ENCODE results near the gene BCL2A1. TPM values are rescaled to one million over a fixed set of nuclear protein-coding genes. Genes with fewer than 3 reads are reported as not detected.

The BCL2A1 gene
- total and polyA plus RNA-seq, 4 donors = 0.50 to 2.9 (median 1.2) TPM

DNA sequence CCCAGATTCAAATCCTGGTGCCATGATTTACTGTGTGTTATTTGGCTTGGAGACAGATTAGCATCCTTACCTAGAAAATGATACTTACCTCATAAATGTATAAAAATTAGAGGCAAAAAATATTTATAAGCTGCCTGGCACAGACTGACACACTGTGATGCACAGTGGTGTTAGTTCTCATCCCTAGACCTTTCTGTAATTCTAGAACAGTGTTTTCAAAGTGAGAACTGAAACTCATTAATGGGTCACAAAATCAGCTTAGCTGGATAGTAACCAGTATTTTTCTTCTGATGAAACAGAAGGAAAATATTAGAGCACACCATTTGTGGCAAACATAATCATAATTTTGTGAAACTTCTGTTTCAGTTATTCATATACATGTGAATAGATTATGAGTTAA is 56.3 kb downstream of the BCL2A1 start:
- no peaks in the 10 kb centered on the region for H3K27me3 ChIP-seq (ENCODE audit: control insufficient read depth in 4 of 4, insufficient read depth in 4 of 4, low read length in 3 of 4)
- no peaks in the 10 kb centered on the region for H3K4me1 ChIP-seq (ENCODE audit: control insufficient read depth in 4 of 4, insufficient read depth in 4 of 4, low read length in 3 of 4)
- no peak for TF ChIP-seq RXRA (IDR thresholded peaks at IDR 0.05)
- TF ChIP-seq, protein P1, sequence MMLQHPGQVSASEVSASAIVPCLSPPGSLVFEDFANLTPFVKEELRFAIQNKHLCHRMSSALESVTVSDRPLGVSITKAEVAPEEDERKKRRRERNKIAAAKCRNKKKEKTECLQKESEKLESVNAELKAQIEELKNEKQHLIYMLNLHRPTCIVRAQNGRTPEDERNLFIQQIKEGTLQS (IDR thresholded peaks at IDR 0.05) = no peak
- TF ChIP-seq FOXA1 (IDR thresholded peaks at IDR 0.05) = no peak
- TF ChIP-seq, protein P2, sequence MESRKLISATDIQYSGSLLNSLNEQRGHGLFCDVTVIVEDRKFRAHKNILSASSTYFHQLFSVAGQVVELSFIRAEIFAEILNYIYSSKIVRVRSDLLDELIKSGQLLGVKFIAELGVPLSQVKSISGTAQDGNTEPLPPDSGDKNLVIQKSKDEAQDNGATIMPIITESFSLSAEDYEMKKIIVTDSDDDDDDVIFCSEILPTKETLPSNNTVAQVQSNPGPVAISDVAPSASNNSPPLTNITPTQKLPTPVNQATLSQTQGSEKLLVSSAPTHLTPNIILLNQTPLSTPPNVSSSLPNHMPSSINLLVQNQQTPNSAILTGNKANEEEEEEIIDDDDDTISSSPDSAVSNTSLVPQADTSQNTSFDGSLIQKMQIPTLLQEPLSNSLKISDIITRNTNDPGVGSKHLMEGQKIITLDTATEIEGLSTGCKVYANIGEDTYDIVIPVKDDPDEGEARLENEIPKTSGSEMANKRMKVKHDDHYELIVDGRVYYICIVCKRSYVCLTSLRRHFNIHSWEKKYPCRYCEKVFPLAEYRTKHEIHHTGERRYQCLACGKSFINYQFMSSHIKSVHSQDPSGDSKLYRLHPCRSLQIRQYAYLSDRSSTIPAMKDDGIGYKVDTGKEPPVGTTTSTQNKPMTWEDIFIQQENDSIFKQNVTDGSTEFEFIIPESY (IDR thresholded peaks at IDR 0.05) = no peak
- TF ChIP-seq EGR1 (IDR thresholded peaks at IDR 0.05; ENCODE audit: low read depth in 2 of 2) = no peak
- TF ChIP-seq TAF1 (conservative IDR thresholded peaks at IDR 0.05) = no peak
- TF ChIP-seq FOXA2 (IDR thresholded peaks at IDR 0.05) = no peak
- no peak for TF ChIP-seq SP1 (IDR thresholded peaks at IDR 0.05)
- TF ChIP-seq YY1 (IDR thresholded peaks at IDR 0.05) = no peak
- no peak for TF ChIP-seq NR2F2 (IDR thresholded peaks at IDR 0.05)
- TF ChIP-seq, protein P3, sequence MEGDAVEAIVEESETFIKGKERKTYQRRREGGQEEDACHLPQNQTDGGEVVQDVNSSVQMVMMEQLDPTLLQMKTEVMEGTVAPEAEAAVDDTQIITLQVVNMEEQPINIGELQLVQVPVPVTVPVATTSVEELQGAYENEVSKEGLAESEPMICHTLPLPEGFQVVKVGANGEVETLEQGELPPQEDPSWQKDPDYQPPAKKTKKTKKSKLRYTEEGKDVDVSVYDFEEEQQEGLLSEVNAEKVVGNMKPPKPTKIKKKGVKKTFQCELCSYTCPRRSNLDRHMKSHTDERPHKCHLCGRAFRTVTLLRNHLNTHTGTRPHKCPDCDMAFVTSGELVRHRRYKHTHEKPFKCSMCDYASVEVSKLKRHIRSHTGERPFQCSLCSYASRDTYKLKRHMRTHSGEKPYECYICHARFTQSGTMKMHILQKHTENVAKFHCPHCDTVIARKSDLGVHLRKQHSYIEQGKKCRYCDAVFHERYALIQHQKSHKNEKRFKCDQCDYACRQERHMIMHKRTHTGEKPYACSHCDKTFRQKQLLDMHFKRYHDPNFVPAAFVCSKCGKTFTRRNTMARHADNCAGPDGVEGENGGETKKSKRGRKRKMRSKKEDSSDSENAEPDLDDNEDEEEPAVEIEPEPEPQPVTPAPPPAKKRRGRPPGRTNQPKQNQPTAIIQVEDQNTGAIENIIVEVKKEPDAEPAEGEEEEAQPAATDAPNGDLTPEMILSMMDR (IDR thresholded peaks at IDR 0.05; ENCODE audit: low read depth, low read length, missing input control) = no peak
- TF ChIP-seq, protein P4, sequence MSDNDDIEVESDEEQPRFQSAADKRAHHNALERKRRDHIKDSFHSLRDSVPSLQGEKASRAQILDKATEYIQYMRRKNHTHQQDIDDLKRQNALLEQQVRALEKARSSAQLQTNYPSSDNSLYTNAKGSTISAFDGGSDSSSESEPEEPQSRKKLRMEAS (IDR thresholded peaks at IDR 0.05) = no peak
- TF ChIP-seq HNF4G (IDR thresholded peaks at IDR 0.05) = no peak
- TF ChIP-seq RAD21 (IDR thresholded peaks at IDR 0.05) = no peak
- TF ChIP-seq GABPA (IDR thresholded peaks at IDR 0.05 in 1 of 2, conservative IDR thresholded peaks at IDR 0.05 in 1 of 2) = no peak
- H3K9me3 ChIP-seq (ENCODE audit: control insufficient read depth in 4 of 4, low read length in 3 of 4) = peaks cover 16 to 38% (median 21%) of the 10 kb centered on the region in 4 donors
- peaks cover 3 to 12% (median 6%) of the 10 kb centered on the region in 4 donors for H3K36me3 ChIP-seq (ENCODE audit: control insufficient read depth in 4 of 4, insufficient read depth in 3 of 4, low read depth in 1 of 4, low read length in 3 of 4)
- H3K9ac ChIP-seq (ENCODE audit: low read depth in 1 of 2, low read length in 2 of 2) = no peak overlapping the region
- no peak overlapping the region for H3K27ac ChIP-seq (ENCODE audit: low read depth in 1 of 2, low read length in 2 of 2)
- DNase-seq (ENCODE audit: low spot score) = no peak
- H3K4me3 ChIP-seq (ENCODE audit: low read depth in 1 of 3, low read length in 3 of 3) = no peak overlapping the region

Other genes starting within 250 kb of the BCL2A1 start
- 100 to 1,000 TPM in 1 of 2 donors, 10 to 100 TPM in 1; 40.9 to 140 TPM for gene MTHFS, start 74.2 kb downstream of the BCL2A1 start, total RNA-seq
- gene MTHFS, start 74.2 kb downstream of the BCL2A1 start, polyA plus RNA-seq = 100 to 1,000 TPM; 175 to 338 TPM
- 100 to 1,000 TPM; 101 to 102 TPM for gene ZFAND6, start 88.5 kb upstream of the BCL2A1 start, total RNA-seq
- 10 to 100 TPM; 47.6 to 64.1 TPM for gene ZFAND6, start 88.5 kb upstream of the BCL2A1 start, polyA plus RNA-seq
- gene FAH, start 181.8 kb upstream of the BCL2A1 start, total RNA-seq = 100 to 1,000 TPM in 1 of 2 donors, 10 to 100 TPM in 1; 42.1 to 195 TPM
- gene FAH, start 181.8 kb upstream of the BCL2A1 start, polyA plus RNA-seq = 100 to 1,000 TPM; 176 to 226 TPM

Measured in liver (tissue), 9 donors.